ENCODE data around the gene TNS3.

The TNS3 gene

GRCh38 chr7:47490501-47491265 lies 91.2 kb downstream of the TNS3 start:
- in situ Hi-C loops (cut with HindIII; ENCODE audit: low sequenced_read_pairs) = no loop called here

GRCh38 chr7:47489624-47490023 lies 92.3 kb downstream of the TNS3 start:
- in situ Hi-C loops (cut with HindIII; ENCODE audit: low sequenced_read_pairs) = loop anchor here (10.0 kb wide), 1 partner anchor 65 kb away; no protein-coding TSS in a partner anchor

GRCh38 chr7:47488969-47489342 lies 93.0 kb downstream of the TNS3 start:
- in situ Hi-C loops (cut with HindIII; ENCODE audit: low sequenced_read_pairs) = loop anchor here (10.0 kb wide), 1 partner anchor 66 kb away; no protein-coding TSS in a partner anchor

GRCh38 chr7:47488201-47488968 lies 93.5 kb downstream of the TNS3 start:
- in situ Hi-C loops (cut with HindIII; ENCODE audit: low sequenced_read_pairs) = loop anchor here (10.0 kb wide), 1 partner anchor 66 kb away; no protein-coding TSS in a partner anchor

- in situ Hi-C loops (cut with HindIII; ENCODE audit: low sequenced_read_pairs) = loop anchor here (10.0 kb wide), 1 partner anchor 69 kb away; no protein-coding TSS in a partner anchor
Observed at GRCh38 chr7:47485640-47486435, 96.1 kb downstream of the TNS3 start.

GRCh38 chr7:47484923-47485639 lies 96.8 kb downstream of the TNS3 start:
- in situ Hi-C loops (cut with HindIII; ENCODE audit: low sequenced_read_pairs) = loop anchor here (10.0 kb wide), 1 partner anchor 70 kb away; no protein-coding TSS in a partner anchor

- in situ Hi-C loops (cut with HindIII; ENCODE audit: low sequenced_read_pairs) = loop anchor here (10.0 kb wide), 1 partner anchor 70 kb away; no protein-coding TSS in a partner anchor
Observed at GRCh38 chr7:47484457-47484856, 97.5 kb downstream of the TNS3 start.

- in situ Hi-C loops (cut with HindIII; ENCODE audit: low sequenced_read_pairs) = loop anchor here (10.0 kb wide), 1 partner anchor 71 kb away; no protein-coding TSS in a partner anchor
Observed at GRCh38 chr7:47483604-47484273, 98.2 kb downstream of the TNS3 start.

GRCh38 chr7:47482013-47482875 lies 99.7 kb downstream of the TNS3 start:
- in situ Hi-C loops (cut with HindIII; ENCODE audit: low sequenced_read_pairs) = loop anchor here (10.0 kb wide), 1 partner anchor 73 kb away; no protein-coding TSS in a partner anchor

- in situ Hi-C loops (cut with HindIII; ENCODE audit: low sequenced_read_pairs) = loop anchor here (10.0 kb wide), 1 partner anchor 73 kb away; no protein-coding TSS in a partner anchor
Observed at GRCh38 chr7:47481541-47482012, 100.3 kb downstream of the TNS3 start.

GRCh38 chr7:47480576-47481538 lies 101.1 kb downstream of the TNS3 start:
- in situ Hi-C loops (cut with HindIII; ENCODE audit: low sequenced_read_pairs) = loop anchor here (10.0 kb wide), 1 partner anchor 74 kb away; no protein-coding TSS in a partner anchor

- in situ Hi-C loops (cut with HindIII; ENCODE audit: low sequenced_read_pairs) = loop anchor here (10.0 kb wide), 1 partner anchor 75 kb away; no protein-coding TSS in a partner anchor
Observed at GRCh38 chr7:47479821-47480575, 101.9 kb downstream of the TNS3 start.

- in situ Hi-C loops (cut with HindIII; ENCODE audit: low sequenced_read_pairs) = no loop called here
Observed at GRCh38 chr7:47478926-47479711, 102.8 kb downstream of the TNS3 start.

- in situ Hi-C loops (cut with HindIII; ENCODE audit: low sequenced_read_pairs) = no loop called here
Observed at GRCh38 chr7:47478017-47478344, 103.9 kb downstream of the TNS3 start.

- in situ Hi-C loops (cut with HindIII; ENCODE audit: low sequenced_read_pairs) = no loop called here
Observed at GRCh38 chr7:47477191-47478016, 104.5 kb downstream of the TNS3 start.
